OCI-M2 (cell line): ENCODE measurements around the gene PRDM11.

Experiments used
- DNase-seq: peaks from one replicate; lab custom pipeline; 2025; ENCODE audit not compliant: unreplicated experiment; lab: John Stamatoyannopoulos, UW

Gene PRDM11

GRCh38 chr11:45157247-45158209, 11.1 kb downstream of the PRDM11 start:
- no peak for DNase-seq

- no peak for DNase-seq
Measured at GRCh38 chr11:45158210-45158731, 11.8 kb downstream of the PRDM11 start.

GRCh38 chr11:45158891-45159605, 12.6 kb downstream of the PRDM11 start:
- DNase-seq: no peak

GRCh38 chr11:45159781-45160365, 13.4 kb downstream of the PRDM11 start:
- DNase-seq: no peak

GRCh38 chr11:45161252-45162063, 15.0 kb downstream of the PRDM11 start:
- no peak for DNase-seq

GRCh38 chr11:45162064-45162375, 15.6 kb downstream of the PRDM11 start:
- no peak for DNase-seq

GRCh38 chr11:45162916-45163879, 16.8 kb downstream of the PRDM11 start:
- DNase-seq: no peak

- no peak for DNase-seq
Measured at GRCh38 chr11:45163956-45164575, 17.6 kb downstream of the PRDM11 start.

- no peak for DNase-seq
Measured at GRCh38 chr11:45165386-45165785, 18.9 kb downstream of the PRDM11 start.

- DNase-seq: no peak
Measured at GRCh38 chr11:45165806-45166603, 19.6 kb downstream of the PRDM11 start.

GRCh38 chr11:45166604-45166897, 20.1 kb downstream of the PRDM11 start:
- DNase-seq: no peak

GRCh38 chr11:45167283-45167682, 20.8 kb downstream of the PRDM11 start:
- DNase-seq: no peak

- no peak for DNase-seq
Measured at GRCh38 chr11:45168366-45169130, 22.1 kb downstream of the PRDM11 start.

GRCh38 chr11:45169310-45170072, 23.1 kb downstream of the PRDM11 start:
- DNase-seq: no peak

GRCh38 chr11:45170484-45170883, 24.0 kb downstream of the PRDM11 start:
- no peak for DNase-seq

GRCh38 chr11:45171550-45171949, 25.1 kb downstream of the PRDM11 start:
- DNase-seq: no peak

- DNase-seq: no peak
Measured at GRCh38 chr11:45173064-45173463, 26.6 kb downstream of the PRDM11 start.
